Activated T-helper 1 cell treated with anti-CD3 and anti-CD28 coated beads, Interleukin-2, amount 50 U/mL, for 16 hours (primary cell): Measurements from ENCODE around the gene JAKMIP1.
"Not testable (repeated sequence)": the region's sequence is repeated elsewhere in the genome, so short reads cannot be mapped to it uniquely, and the experiment has no call there.

Experiments
- DNase-seq, 2 donors: peaks; one replicate each; pipeline ENCODE4 v3.0.0-alpha.2; 2020; ENCODE audit warnings: low read depth in 1 of 2, low spot score in 1 of 2

The JAKMIP1 gene

GRCh38 chr4:6020613-6021012 lies 179.7 kb downstream of the JAKMIP1 start:
- no peak for DNase-seq

- no peak for DNase-seq
These were observed 180.8 kb downstream of the JAKMIP1 start for GRCh38 chr4:6019316-6020263.

- no peak for DNase-seq
These were observed 182.0 kb downstream of the JAKMIP1 start, which contains the start of gene C4orf50 for GRCh38 chr4:6018331-6018730. Gene C4orf50, minus strand, starts transcription at chr4:6018431.

- DNase-seq = no peak
These were observed 182.5 kb downstream of the JAKMIP1 start for GRCh38 chr4:6017800-6018199.

GRCh38 chr4:6017030-6017429 lies 183.3 kb downstream of the JAKMIP1 start:
- DNase-seq = no peak

- DNase-seq = no peak
These were observed 186.8 kb downstream of the JAKMIP1 start for GRCh38 chr4:6013564-6013963.

GRCh38 chr4:6012200-6012599 lies 188.1 kb downstream of the JAKMIP1 start:
- DNase-seq = no peak

GRCh38 chr4:6011686-6012085 lies 188.7 kb downstream of the JAKMIP1 start:
- DNase-seq = no peak

GRCh38 chr4:6011271-6011671 lies 189.1 kb downstream of the JAKMIP1 start:
- DNase-seq = no peak

GRCh38 chr4:6010789-6011188 lies 189.6 kb downstream of the JAKMIP1 start:
- no peak for DNase-seq

- no peak for DNase-seq
These were observed 190.9 kb downstream of the JAKMIP1 start for GRCh38 chr4:6009452-6009851.

- DNase-seq = no peak
These were observed 191.5 kb downstream of the JAKMIP1 start for GRCh38 chr4:6008766-6009385.

GRCh38 chr4:6008092-6008551 lies 192.2 kb downstream of the JAKMIP1 start:
- DNase-seq = no peak

- no peak for DNase-seq
These were observed 195.2 kb downstream of the JAKMIP1 start for GRCh38 chr4:6005175-6005574.

- DNase-seq = not testable (repeated sequence)
These were observed 196.9 kb downstream of the JAKMIP1 start for GRCh38 chr4:6003485-6003884.

- DNase-seq = no peak
These were observed 197.4 kb downstream of the JAKMIP1 start for GRCh38 chr4:6002926-6003325.

- DNase-seq = no peak
These were observed 197.9 kb downstream of the JAKMIP1 start for GRCh38 chr4:6002492-6002833.

GRCh38 chr4:6001680-6002491 lies 198.5 kb downstream of the JAKMIP1 start:
- no peak for DNase-seq

- DNase-seq = no peak
These were observed 200.5 kb downstream of the JAKMIP1 start for GRCh38 chr4:5999830-6000365.

GRCh38 chr4:5999356-5999755 lies 201.0 kb downstream of the JAKMIP1 start:
- no peak for DNase-seq

- no peak for DNase-seq
These were observed 201.9 kb downstream of the JAKMIP1 start for GRCh38 chr4:5998333-5998936.
